HG03520 (cell line): ENCODE results near the gene UNC5A.

Experiments
- ATAC-seq: cut with Tn5 transposase; IDR thresholded peaks from one replicate; pipeline ENCODE4 v1.9.1; 2021; ENCODE audit warnings: mild to moderate bottlenecking, moderate library complexity; ENCODE audit not compliant: unreplicated experiment

Gene UNC5A

GRCh38 chr5:176781638-176782570 lies 28.5 kb upstream of the UNC5A start:
- no peak for ATAC-seq

DNA sequence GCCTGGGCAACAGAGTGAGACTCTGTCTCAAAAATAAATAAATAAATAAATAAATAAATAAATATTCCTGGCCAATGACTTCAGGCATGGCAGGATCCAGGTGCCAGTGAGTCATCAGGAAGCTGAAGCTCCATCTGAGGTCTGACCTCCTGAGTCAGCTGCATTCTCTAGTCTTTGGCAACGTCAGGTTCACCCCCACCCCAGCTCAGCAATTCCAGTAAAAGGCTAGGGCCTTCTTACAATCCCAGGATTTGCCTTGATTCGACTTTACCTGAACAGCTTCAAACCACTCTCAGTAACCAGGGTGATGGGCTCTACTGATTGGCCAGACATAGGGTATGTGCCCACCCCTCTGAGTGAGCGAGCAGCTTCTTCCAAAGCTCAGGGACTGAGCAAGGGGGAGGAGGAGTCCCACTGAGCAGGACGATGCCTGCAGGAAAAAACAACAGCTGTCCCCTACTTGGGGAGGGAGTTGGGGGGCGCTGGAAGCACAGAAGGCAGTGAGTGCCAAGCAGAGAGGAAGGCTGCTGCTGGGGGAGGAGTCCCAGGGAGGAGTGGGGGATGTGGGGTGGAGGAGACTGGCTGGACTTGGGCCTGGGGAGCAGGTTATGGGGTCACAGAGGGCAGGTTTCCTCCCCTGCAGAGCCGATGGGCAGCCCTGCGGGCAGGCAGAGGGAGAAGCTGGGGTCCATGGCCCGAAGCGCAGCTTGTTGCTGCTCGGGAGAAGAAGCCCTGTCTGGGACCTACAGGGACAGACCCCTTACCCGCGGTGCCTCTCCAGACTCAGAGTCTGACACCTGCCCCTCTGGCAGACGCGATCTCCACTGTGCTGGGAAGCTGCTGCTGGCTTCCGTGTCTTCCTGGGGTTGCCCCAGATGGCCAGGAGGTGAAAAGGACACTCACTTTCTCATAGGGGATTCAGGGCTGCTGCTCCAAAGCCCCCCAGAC lies 25.9 kb upstream of the UNC5A start:
- no peak for ATAC-seq

DNA sequence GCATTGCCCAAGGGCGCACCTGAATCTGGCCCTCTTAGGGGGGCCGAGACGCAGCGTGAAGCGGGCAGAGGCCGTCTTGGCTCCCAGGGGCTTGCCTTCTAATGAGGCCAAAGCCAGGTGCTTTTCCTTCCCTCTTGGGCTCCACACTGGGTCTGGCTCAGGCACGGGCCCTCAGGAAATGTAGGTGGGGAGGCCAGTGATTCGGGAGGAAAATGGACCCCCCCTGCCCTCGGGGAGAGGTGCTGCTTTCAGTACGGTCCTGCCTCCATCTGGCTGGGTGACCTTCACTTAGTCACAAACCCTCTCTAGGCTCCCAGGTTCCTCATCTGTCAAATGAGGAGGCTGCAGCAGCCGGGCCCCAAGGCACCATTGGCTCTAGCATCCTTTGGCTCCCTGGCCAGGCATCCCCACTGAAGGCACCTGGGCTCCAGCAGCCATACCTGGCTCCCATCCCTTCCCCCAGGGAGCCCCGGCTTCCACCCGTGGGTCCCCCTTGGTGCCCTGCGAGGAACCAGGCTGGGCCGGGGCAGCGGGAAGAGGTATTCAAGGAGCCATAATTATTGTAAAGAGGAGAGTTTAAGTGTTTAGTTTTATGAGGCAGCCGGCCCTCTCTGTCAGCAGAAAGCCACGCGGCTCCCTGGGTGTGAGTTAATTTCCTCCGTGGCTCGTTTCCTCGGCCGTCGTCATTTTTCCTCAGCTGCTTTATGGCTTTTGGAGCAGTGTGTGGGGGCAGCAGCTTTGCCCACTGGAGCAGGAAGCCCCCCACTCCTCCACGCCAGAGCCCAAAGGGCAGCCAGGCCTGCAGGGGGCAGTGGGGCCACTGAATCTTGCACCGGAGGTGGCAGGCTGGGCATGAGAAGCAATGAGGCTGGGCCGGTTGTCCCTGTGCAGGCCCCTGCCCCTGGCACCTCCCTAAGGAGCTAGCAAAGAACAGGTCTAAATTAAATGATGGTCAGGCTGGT lies 24.9 kb upstream of the UNC5A start:
- no peak for ATAC-seq

DNA sequence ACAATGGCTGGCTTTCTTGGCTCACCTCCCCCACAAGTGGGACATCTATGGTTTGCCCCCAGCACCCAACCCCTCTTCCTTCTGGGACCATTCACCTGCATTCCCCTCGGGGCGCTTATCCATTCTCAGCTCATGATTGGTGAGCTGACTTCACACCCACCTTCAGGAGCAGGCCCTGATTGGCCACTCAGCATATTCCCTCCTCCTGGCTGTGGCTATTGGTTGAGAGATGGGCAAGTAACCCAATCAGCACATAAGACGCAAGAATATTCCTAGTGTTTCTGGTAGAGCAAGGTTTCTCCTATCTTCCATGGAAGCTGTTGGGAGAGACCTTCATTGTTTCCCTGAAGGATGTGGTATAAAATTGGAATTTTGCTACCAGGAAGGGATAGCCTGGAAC lies 22.7 kb upstream of the UNC5A start:
- no peak for ATAC-seq

DNA sequence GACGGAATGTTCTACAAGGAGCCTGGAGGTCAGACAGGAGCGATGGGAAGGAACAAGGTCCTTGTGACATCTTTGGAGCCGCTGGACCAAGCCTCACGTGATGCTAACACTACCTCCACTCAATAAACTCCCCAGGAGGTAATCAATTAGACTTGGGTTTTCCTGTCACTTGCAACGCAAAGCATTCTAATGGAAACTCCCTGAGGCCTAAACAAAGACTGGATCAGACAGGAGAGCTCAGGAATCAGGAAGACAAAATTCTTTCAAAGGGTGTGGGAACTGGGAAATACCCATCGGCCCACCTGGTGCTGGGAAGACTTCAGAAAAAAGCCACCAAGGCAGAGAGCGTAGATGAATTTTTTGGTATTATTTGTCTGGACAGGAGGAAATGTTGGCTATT lies 22.3 kb upstream of the UNC5A start:
- ATAC-seq, result no peak

GRCh38 chr5:176788941-176789872 lies 21.2 kb upstream of the UNC5A start:
- no peak for ATAC-seq

- no peak for ATAC-seq
Observed at GRCh38 chr5:176789873-176790615, 20.3 kb upstream of the UNC5A start.

DNA sequence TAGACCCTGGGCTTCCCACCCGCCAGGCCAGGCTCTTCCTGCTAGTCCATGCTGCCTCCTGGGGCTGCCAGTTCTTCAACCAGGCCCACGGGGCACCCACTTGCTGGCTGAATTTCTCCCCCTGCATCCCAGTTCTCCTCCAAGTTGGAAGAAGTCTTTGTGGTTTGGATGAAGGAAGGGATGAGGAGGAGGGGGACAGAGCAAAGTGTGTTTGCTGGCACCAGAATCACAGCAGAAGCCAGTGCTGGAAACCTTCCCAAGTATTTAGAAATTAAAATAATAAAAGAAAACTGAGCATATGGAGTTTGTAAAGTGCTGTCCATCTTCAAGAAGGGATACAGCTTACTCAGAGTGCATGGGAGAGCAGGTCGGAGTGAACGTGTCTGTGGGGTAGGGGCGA lies 19.4 kb upstream of the UNC5A start:
- ATAC-seq, result no peak

DNA sequence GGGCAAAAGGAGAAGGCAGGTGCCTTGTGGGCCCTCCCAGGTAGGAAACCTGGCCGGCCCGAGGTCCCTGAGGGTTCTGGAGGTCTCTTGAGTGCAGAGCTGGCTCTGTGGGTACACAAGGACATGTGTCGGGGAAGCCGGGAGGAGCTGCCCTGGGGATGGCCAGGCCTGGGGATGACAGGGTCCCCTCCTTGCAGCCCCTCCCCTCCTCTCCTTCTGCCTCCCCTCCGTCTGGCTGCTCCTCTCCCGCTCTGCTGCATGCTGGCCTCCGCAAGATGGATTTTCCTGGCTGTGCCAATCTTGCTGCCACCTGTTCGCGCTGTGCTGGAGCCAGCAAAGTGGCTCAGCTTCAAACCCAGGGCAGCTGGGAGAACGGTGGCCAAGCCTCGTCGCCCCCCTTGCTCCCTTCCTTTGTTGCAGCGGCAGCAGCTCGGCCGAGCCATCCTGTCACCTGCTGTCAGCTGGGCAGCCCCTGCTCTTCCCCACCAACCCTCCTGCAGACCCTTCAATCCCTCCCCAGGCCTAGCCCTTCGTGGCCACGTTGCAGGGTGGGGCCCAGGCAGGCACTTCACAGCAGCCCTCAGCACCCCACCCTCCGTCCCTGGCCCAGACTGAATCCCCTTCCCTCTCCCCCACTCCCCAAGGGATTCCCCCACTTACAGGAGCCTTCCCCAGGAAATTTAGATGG lies 17.6 kb upstream of the UNC5A start:
- ATAC-seq, result no peak

GRCh38 chr5:176793343-176793699 lies 17.0 kb upstream of the UNC5A start:
- no peak for ATAC-seq

- ATAC-seq, result no peak
Observed at GRCh38 chr5:176793736-176794135, 16.6 kb upstream of the UNC5A start.

DNA sequence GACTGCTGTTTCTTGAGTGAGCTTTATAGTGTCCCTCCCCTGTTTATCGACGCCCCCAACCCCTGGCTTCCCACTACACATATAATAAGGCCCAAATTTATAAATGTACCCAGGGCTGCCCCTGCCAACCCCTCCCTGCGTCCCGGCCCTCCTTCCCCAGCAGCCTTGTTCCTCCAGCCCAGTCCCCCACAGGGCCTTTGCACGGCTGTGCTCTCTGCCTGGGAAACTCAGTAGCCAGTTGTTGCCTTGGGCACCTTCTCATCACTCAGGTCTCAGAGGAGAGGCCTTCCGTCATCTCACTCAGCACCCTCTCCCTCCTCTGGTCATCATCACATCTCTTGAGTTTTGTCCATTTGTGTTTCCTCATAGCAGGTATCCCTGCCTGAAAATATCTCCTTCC lies 15.8 kb upstream of the UNC5A start:
- no peak for ATAC-seq

DNA sequence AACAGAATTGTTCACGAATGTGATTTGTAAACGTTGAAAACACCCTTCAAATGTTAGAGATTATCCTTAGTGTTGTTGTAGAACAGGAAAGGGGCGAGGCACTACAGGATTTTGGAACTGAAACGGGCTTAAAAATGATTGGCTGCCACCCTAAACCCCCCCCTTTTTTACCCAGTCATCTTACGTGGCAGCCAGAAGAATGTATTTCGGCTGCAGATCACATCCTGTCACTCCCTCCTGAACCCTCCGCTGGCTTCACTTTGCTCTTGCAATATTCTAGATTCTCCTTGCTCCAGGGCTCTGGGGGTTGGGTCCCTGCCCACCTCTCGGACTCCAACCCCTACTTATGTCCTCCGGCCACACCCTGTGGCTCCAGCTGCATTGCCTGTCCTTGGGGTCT lies 13.9 kb upstream of the UNC5A start:
- ATAC-seq, result no peak

DNA sequence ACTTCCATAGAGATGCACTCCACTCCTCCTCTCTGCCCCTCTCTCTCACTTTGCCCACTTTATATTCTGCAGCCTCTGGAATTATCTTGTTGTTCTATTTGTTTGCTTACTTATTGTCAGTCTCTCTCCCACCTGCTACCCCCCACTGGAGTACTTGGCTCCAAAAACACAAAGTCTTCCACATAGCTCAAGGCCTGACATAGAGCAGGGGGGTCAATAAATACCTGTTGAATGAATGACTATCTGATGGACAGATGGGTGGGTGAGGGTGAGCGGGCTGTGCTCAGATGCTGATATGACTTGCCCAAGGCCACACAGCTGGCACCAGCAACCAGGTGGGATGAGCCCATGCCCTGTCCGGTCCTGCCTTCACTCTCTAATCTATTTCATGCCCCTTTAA lies 13.4 kb upstream of the UNC5A start:
- ATAC-seq, result no peak

GRCh38 chr5:176797456-176798050 lies 12.8 kb upstream of the UNC5A start:
- no peak for ATAC-seq

DNA sequence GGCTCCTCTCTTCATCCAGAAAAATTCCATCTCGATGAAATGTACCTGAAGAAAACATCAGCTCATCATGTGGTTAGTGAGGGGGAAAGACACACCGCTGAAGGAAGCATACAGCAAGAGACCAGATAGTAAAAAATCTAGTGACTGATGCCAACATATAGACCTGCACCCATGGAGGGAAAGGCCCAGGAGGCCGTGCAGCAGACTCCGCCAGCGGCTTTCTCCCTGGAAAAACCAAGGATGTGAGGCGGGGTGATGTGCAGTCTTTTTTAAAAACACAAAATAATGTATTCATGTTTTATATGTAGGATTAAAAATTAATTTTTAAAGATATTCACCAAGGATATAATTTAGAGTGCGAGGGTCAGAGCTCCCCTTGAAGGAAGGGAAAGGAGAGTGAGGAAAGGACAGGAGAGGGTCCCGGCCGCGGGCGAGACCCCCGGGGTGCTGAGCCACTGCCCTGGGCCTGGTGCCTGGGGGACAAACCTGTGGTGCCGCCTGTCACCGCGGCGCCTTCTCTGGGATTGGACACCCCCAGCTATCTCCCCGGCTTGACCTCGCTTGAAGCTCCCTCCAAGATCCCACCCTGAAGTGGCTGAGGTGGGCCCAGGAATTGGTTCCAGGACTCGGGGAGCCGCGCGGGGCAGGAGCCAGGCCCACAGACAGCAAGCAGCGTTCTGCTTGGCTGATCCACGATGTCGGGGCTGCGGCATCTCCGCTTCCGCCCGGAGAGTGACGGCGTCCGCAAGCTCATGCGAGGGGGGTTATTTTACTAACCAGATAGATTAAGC lies 12.1 kb upstream of the UNC5A start:
- ATAC-seq, result no peak

DNA sequence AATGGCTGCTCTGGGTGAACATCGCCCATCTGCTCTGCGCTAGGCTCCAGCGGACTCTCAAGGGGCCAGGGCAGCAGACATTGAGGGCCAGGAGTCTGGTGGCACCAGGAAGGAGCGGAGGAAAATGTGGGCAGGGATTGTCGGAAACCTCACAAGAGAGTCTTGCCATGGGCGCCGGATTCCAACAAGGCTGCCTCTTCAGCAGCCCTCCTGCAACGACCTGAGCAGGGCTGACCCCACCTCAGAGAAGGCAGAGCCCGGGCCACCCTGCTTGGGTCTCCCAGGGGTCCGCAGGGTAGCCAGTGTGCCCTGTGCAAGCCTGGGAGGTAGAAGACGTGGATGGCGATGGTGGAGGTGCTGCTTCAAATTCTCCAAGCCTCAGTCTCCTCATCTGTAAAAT lies 11.4 kb upstream of the UNC5A start:
- no peak for ATAC-seq
